ENCODE results near the gene EHD4.
A peak's percentile ranks its signal among the peaks of the same experiment; 100 is the strongest.

The EHD4 gene

GRCh38 chr15:41979493-41980266 lies 7.3 kb upstream of the EHD4 start:
- Histone ChIP-seq H3K4me3 (ENCODE audit: extremely low read depth, insufficient read depth, low read length, poor library complexity, severe bottlenecking) (no peak overlapping the region), H3K27ac (ENCODE audit: low read depth, low read length, severe bottlenecking) (no peak overlapping the region), H3K9me3 (ENCODE audit: control insufficient read depth, low read length) (no peaks in the 10 kb centered on the region), H3K4me1 (ENCODE audit: control insufficient read depth, insufficient read depth, low read length, poor library complexity, severe bottlenecking) (peaks cover 3% of the 10 kb centered on the region), H3K36me3 (ENCODE audit: control insufficient read depth, insufficient read depth, low read length) (no peaks in the 10 kb centered on the region)
- WGBS, 2 experiments (ENCODE audit: insufficient coverage in 2 of 2) = 92 to 95% methylated on average over 4 to 5 of the region's 5 CpGs

- no peak overlapping the region for H3K27ac ChIP-seq (ENCODE audit: low read depth, low read length, severe bottlenecking)
- 80 to 92% methylated on average over 1 to 2 of the region's 4 CpGs for WGBS, 2 experiments (ENCODE audit: insufficient coverage in 2 of 2)
- peaks cover 3% of the 10 kb centered on the region for H3K4me1 ChIP-seq (ENCODE audit: control insufficient read depth, insufficient read depth, low read length, poor library complexity, severe bottlenecking)
- no peak overlapping the region for H3K4me3 ChIP-seq (ENCODE audit: extremely low read depth, insufficient read depth, low read length, poor library complexity, severe bottlenecking)
- no peaks in the 10 kb centered on the region for H3K9me3 ChIP-seq (ENCODE audit: control insufficient read depth, low read length)
- H3K36me3 ChIP-seq (ENCODE audit: control insufficient read depth, insufficient read depth, low read length) = no peaks in the 10 kb centered on the region
Measured at GRCh38 chr15:41978534-41978933, 6.2 kb upstream of the EHD4 start.

GRCh38 chr15:41977757-41978383 lies 5.5 kb upstream of the EHD4 start:
- peaks cover 3% of the 10 kb centered on the region for H3K4me1 ChIP-seq (ENCODE audit: control insufficient read depth, insufficient read depth, low read length, poor library complexity, severe bottlenecking)

GRCh38 chr15:41975669-41976068 lies 3.3 kb upstream of the EHD4 start:
- H3K27ac ChIP-seq (ENCODE audit: low read depth, low read length, severe bottlenecking) = no peak overlapping the region
- H3K36me3 ChIP-seq (ENCODE audit: control insufficient read depth, insufficient read depth, low read length) = no peaks in the 10 kb centered on the region
- H3K9me3 ChIP-seq (ENCODE audit: control insufficient read depth, low read length) = no peaks in the 10 kb centered on the region
- 40 to 100% methylated on average over 1 of the region's 2 CpGs for WGBS, 2 experiments (ENCODE audit: insufficient coverage in 2 of 2)
- H3K4me3 ChIP-seq (ENCODE audit: extremely low read depth, insufficient read depth, low read length, poor library complexity, severe bottlenecking) = no peak overlapping the region
- H3K4me1 ChIP-seq (ENCODE audit: control insufficient read depth, insufficient read depth, low read length, poor library complexity, severe bottlenecking) = peaks cover 7% of the 10 kb centered on the region

More at GRCh38 chr15:41977757-41978383, 5.5 kb upstream of the EHD4 start:
- WGBS, 2 experiments (ENCODE audit: insufficient coverage in 2 of 2) = 75 to 88% methylated on average over 4 to 5 of the region's 6 CpGs
- no peak overlapping the region for H3K27ac ChIP-seq (ENCODE audit: low read depth, low read length, severe bottlenecking)
- H3K36me3 ChIP-seq (ENCODE audit: control insufficient read depth, insufficient read depth, low read length) = no peaks in the 10 kb centered on the region
- H3K9me3 ChIP-seq (ENCODE audit: control insufficient read depth, low read length) = no peaks in the 10 kb centered on the region
- no peak overlapping the region for H3K4me3 ChIP-seq (ENCODE audit: extremely low read depth, insufficient read depth, low read length, poor library complexity, severe bottlenecking)

- Histone ChIP-seq H3K9me3 (ENCODE audit: control insufficient read depth, low read length) (no peaks in the 10 kb centered on the region), H3K4me1 (ENCODE audit: control insufficient read depth, insufficient read depth, low read length, poor library complexity, severe bottlenecking) (peaks cover 21% of the 10 kb centered on the region), H3K27ac (ENCODE audit: low read depth, low read length, severe bottlenecking) (no peak overlapping the region), H3K4me3 (ENCODE audit: extremely low read depth, insufficient read depth, low read length, poor library complexity, severe bottlenecking) (no peak overlapping the region), H3K36me3 (ENCODE audit: control insufficient read depth, insufficient read depth, low read length) (no peaks in the 10 kb centered on the region)
- WGBS, 2 experiments (ENCODE audit: insufficient coverage in 2 of 2) = no CpG with 5 or more reads among the region's 1 CpG
Measured at GRCh38 chr15:41974041-41974440, 1.7 kb upstream of the EHD4 start.

GRCh38 chr15:41971895-41972252 lies 483 bp downstream of the EHD4 start:
- Histone ChIP-seq H3K36me3 (ENCODE audit: control insufficient read depth, insufficient read depth, low read length) (no peaks in the 10 kb centered on the region), H3K4me1 (ENCODE audit: control insufficient read depth, insufficient read depth, low read length, poor library complexity, severe bottlenecking) (peaks cover 38% of the 10 kb centered on the region), H3K27ac (ENCODE audit: low read depth, low read length, severe bottlenecking) (no peak overlapping the region), H3K9me3 (ENCODE audit: control insufficient read depth, low read length) (no peaks in the 10 kb centered on the region), H3K4me3 (ENCODE audit: extremely low read depth, insufficient read depth, low read length, poor library complexity, severe bottlenecking) (peak overlapping the region; percentile 87)
- WGBS, 2 experiments (ENCODE audit: insufficient coverage in 2 of 2) = 0% methylated on average over 20 to 44 of the region's 46 CpGs

- Histone ChIP-seq H3K27ac (ENCODE audit: low read depth, low read length, severe bottlenecking) (no peak overlapping the region), H3K36me3 (ENCODE audit: control insufficient read depth, insufficient read depth, low read length) (no peaks in the 10 kb centered on the region), H3K4me3 (ENCODE audit: extremely low read depth, insufficient read depth, low read length, poor library complexity, severe bottlenecking) (peak overlapping the region; percentile 87), H3K9me3 (ENCODE audit: control insufficient read depth, low read length) (no peaks in the 10 kb centered on the region), H3K4me1 (ENCODE audit: control insufficient read depth, insufficient read depth, low read length, poor library complexity, severe bottlenecking) (peaks cover 40% of the 10 kb centered on the region)
- whole genome bisulfite sequencing, 2 experiments (ENCODE audit: insufficient coverage in 2 of 2) = 21 to 22% methylated on average over 5 to 7 of the region's 16 CpGs
Measured at GRCh38 chr15:41971089-41971894, 1.1 kb downstream of the EHD4 start.

- no peaks in the 10 kb centered on the region for H3K9me3 ChIP-seq (ENCODE audit: control insufficient read depth, low read length)
- no peaks in the 10 kb centered on the region for H3K36me3 ChIP-seq (ENCODE audit: control insufficient read depth, insufficient read depth, low read length)
- 100% methylated on average over 1 of the region's 1 CpG; no CpG with 5 or more reads in 1 of the 2 experiments for WGBS, 2 experiments (ENCODE audit: insufficient coverage in 2 of 2)
- no peak overlapping the region for H3K27ac ChIP-seq (ENCODE audit: low read depth, low read length, severe bottlenecking)
- H3K4me3 ChIP-seq (ENCODE audit: extremely low read depth, insufficient read depth, low read length, poor library complexity, severe bottlenecking) = peak overlapping the region; percentile 87
- H3K4me1 ChIP-seq (ENCODE audit: control insufficient read depth, insufficient read depth, low read length, poor library complexity, severe bottlenecking) = peaks cover 44% of the 10 kb centered on the region
Measured at GRCh38 chr15:41970456-41970855, 1.9 kb downstream of the EHD4 start.

GRCh38 chr15:41969851-41970431 lies 2.4 kb downstream of the EHD4 start:
- peaks cover 44% of the 10 kb centered on the region for H3K4me1 ChIP-seq (ENCODE audit: control insufficient read depth, insufficient read depth, low read length, poor library complexity, severe bottlenecking)
- no peaks in the 10 kb centered on the region for H3K9me3 ChIP-seq (ENCODE audit: control insufficient read depth, low read length)
- peaks cover 3% of the 10 kb centered on the region for H3K36me3 ChIP-seq (ENCODE audit: control insufficient read depth, insufficient read depth, low read length)
- 69 to 77% methylated on average over 2 to 3 of the region's 3 CpGs for WGBS, 2 experiments (ENCODE audit: insufficient coverage in 2 of 2)
- no peak overlapping the region for H3K27ac ChIP-seq (ENCODE audit: low read depth, low read length, severe bottlenecking)
- peak overlapping the region; percentile 87 for H3K4me3 ChIP-seq (ENCODE audit: extremely low read depth, insufficient read depth, low read length, poor library complexity, severe bottlenecking)

- no peak overlapping the region for H3K27ac ChIP-seq (ENCODE audit: low read depth, low read length, severe bottlenecking)
- H3K9me3 ChIP-seq (ENCODE audit: control insufficient read depth, low read length) = no peaks in the 10 kb centered on the region
- peaks cover 44% of the 10 kb centered on the region for H3K4me1 ChIP-seq (ENCODE audit: control insufficient read depth, insufficient read depth, low read length, poor library complexity, severe bottlenecking)
- H3K36me3 ChIP-seq (ENCODE audit: control insufficient read depth, insufficient read depth, low read length) = peaks cover 6% of the 10 kb centered on the region
- no peak overlapping the region for H3K4me3 ChIP-seq (ENCODE audit: extremely low read depth, insufficient read depth, low read length, poor library complexity, severe bottlenecking)
- WGBS, 2 experiments (ENCODE audit: insufficient coverage in 2 of 2) = 80% methylated on average over 2 of the region's 4 CpGs; no CpG with 5 or more reads in 1 of the 2 experiments
Measured at GRCh38 chr15:41968701-41969100, 3.7 kb downstream of the EHD4 start.

All from mesodermal cell (in vitro differentiated cells).